NCI-H1417 treated with DMSO at 0.1 percent for 48 hours (cell line): ENCODE measurements around the gene GLRX5.

Experiments
- DNase-seq: peaks from one replicate; lab custom pipeline; 2025; lab: John Stamatoyannopoulos, UW

Gene GLRX5

GRCh38 chr14:95518045-95518751 is 16.7 kb upstream of the GLRX5 start:
- peak; percentile 83 for DNase-seq

GRCh38 chr14:95519699-95520098 is 15.2 kb upstream of the GLRX5 start:
- no peak for DNase-seq

- DNase-seq: no peak
Observed at GRCh38 chr14:95520346-95520745, 14.5 kb upstream of the GLRX5 start.

- DNase-seq: no peak
Observed at GRCh38 chr14:95521001-95521400, 13.8 kb upstream of the GLRX5 start.

GRCh38 chr14:95522116-95522515 is 12.7 kb upstream of the GLRX5 start:
- no peak for DNase-seq

- DNase-seq: no peak
Observed at GRCh38 chr14:95522556-95522955, 12.3 kb upstream of the GLRX5 start.

- DNase-seq: no peak
Observed at GRCh38 chr14:95523051-95523814, 11.6 kb upstream of the GLRX5 start.

- DNase-seq: no peak
Observed at GRCh38 chr14:95523815-95524448, 10.9 kb upstream of the GLRX5 start.

GRCh38 chr14:95524706-95525512 is 9.9 kb upstream of the GLRX5 start:
- DNase-seq: no peak

GRCh38 chr14:95525999-95526398 is 8.9 kb upstream of the GLRX5 start:
- no peak for DNase-seq

- no peak for DNase-seq
Observed at GRCh38 chr14:95526483-95527386, 8.1 kb upstream of the GLRX5 start.

GRCh38 chr14:95527387-95528002 is 7.4 kb upstream of the GLRX5 start:
- DNase-seq: no peak

GRCh38 chr14:95529216-95529615 is 5.6 kb upstream of the GLRX5 start:
- no peak for DNase-seq

- no peak for DNase-seq
Observed at GRCh38 chr14:95530473-95531276, 4.2 kb upstream of the GLRX5 start.

- DNase-seq: no peak
Observed at GRCh38 chr14:95531473-95531872, 3.4 kb upstream of the GLRX5 start.

- DNase-seq: no peak
Observed at GRCh38 chr14:95531969-95532368, 2.9 kb upstream of the GLRX5 start.

GRCh38 chr14:95533391-95533821 is 1.4 kb upstream of the GLRX5 start:
- peak; percentile 16 for DNase-seq

GRCh38 chr14:95533822-95534221 is 1.0 kb upstream of the GLRX5 start:
- no peak for DNase-seq

GRCh38 chr14:95535226-95536021 is 574 bp downstream of the GLRX5 start:
- no peak for DNase-seq
